Glutamatergic neuron (in vitro differentiated cells): Measurements from ENCODE around the gene MAL. TPM values are rescaled to one million over a fixed set of nuclear protein-coding genes. Genes with fewer than 3 reads are reported as not detected.

Source experiments
- DNase-seq: peaks from one replicate; pipeline ENCODE4 v3.0.0; 2022
- H3K27ac Mint-ChIP-seq: one replicate; pipeline ENCODE4 v1.8.0; 2020; ENCODE audit warnings: mild to moderate bottlenecking, mixed read lengths, inconsistent platforms; ENCODE audit not compliant: unreplicated experiment
- H3K27me3 Mint-ChIP-seq: one replicate; pipeline ENCODE4 v1.8.0; 2020; ENCODE audit warnings: mild to moderate bottlenecking, moderate library complexity, mixed read lengths, inconsistent platforms; ENCODE audit not compliant: unreplicated experiment
- H3K36me3 Mint-ChIP-seq: one replicate; pipeline ENCODE4 v1.8.0; 2020; ENCODE audit warnings: mild to moderate bottlenecking, mixed read lengths, inconsistent platforms; ENCODE audit not compliant: unreplicated experiment
- H3K4me1 Mint-ChIP-seq: one replicate; pipeline ENCODE4 v1.8.0; 2020; ENCODE audit warnings: mild to moderate bottlenecking, low read depth, mixed read lengths, inconsistent platforms; ENCODE audit not compliant: unreplicated experiment
- H3K4me3 Mint-ChIP-seq: one replicate; pipeline ENCODE4 v1.8.0; 2020; ENCODE audit warnings: mild to moderate bottlenecking, mixed read lengths, inconsistent platforms; ENCODE audit not compliant: unreplicated experiment
- H3K9me3 Mint-ChIP-seq: one replicate; pipeline ENCODE4 v1.8.0; 2020; ENCODE audit warnings: mild to moderate bottlenecking, moderate library complexity, mixed read lengths, inconsistent platforms; ENCODE audit not compliant: unreplicated experiment
- CTCF ChIP-seq: fragments of 200-600 bp; sonication (generic); IDR thresholded peaks from one replicate; pipeline ENCODE4 v1.5.0; 2021; ENCODE audit not compliant: partially characterized antibody, unreplicated experiment
- total RNA-seq: library from RNA; stranded (reverse); fragmentation: NEBNext Ultra II Directional; extraction: Animal tissue kit (Norgen Biotek cat#: 25700); gene quantifications from one replicate; pipeline ENCODE4 v1.2.1, GENCODE V29; 2021; ENCODE audit not compliant: unreplicated experiment

MAL gene
- total RNA-seq, 1 donor from 2014 or later, result 9.0 TPM

- Mint-ChIP-seq H3K4me3 (no peak overlapping the region), H3K27me3 (peaks cover 2% of the 10 kb centered on the region), H3K27ac (no peak overlapping the region), H3K9me3 (peaks cover 6% of the 10 kb centered on the region), H3K4me1 (no peaks in the 10 kb centered on the region), H3K36me3 (peaks cover 5% of the 10 kb centered on the region)
- no peak for DNase-seq
- no peak for TF ChIP-seq CTCF
These were observed 25.1 kb downstream of the MAL start for GRCh38 chr2:95050385-95051300.

GRCh38 chr2:95051626-95052025 is 26.1 kb downstream of the MAL start:
- no peak overlapping the region for H3K27ac Mint-ChIP-seq
- peaks cover 5% of the 10 kb centered on the region for H3K36me3 Mint-ChIP-seq
- TF ChIP-seq CTCF, result no peak
- H3K4me1 Mint-ChIP-seq, result no peaks in the 10 kb centered on the region
- H3K4me3 Mint-ChIP-seq, result no peak overlapping the region
- no peak for DNase-seq
- H3K9me3 Mint-ChIP-seq, result peaks cover 4% of the 10 kb centered on the region
- H3K27me3 Mint-ChIP-seq, result no peaks in the 10 kb centered on the region

- H3K36me3 Mint-ChIP-seq, result peaks cover 5% of the 10 kb centered on the region
- H3K4me3 Mint-ChIP-seq, result no peak overlapping the region
- no peaks in the 10 kb centered on the region for H3K4me1 Mint-ChIP-seq
- no peaks in the 10 kb centered on the region for H3K27me3 Mint-ChIP-seq
- TF ChIP-seq CTCF, result no peak
- H3K27ac Mint-ChIP-seq, result no peak overlapping the region
- no peak for DNase-seq
- H3K9me3 Mint-ChIP-seq, result peaks cover 2% of the 10 kb centered on the region
These were observed 26.8 kb downstream of the MAL start for GRCh38 chr2:95052307-95052706.

- peaks cover 5% of the 10 kb centered on the region for H3K36me3 Mint-ChIP-seq
- DNase-seq, result no peak
- H3K4me3 Mint-ChIP-seq, result no peak overlapping the region
- peaks cover 2% of the 10 kb centered on the region for H3K9me3 Mint-ChIP-seq
- no peak overlapping the region for H3K27ac Mint-ChIP-seq
- H3K4me1 Mint-ChIP-seq, result no peaks in the 10 kb centered on the region
- TF ChIP-seq CTCF, result no peak
- H3K27me3 Mint-ChIP-seq, result no peaks in the 10 kb centered on the region
These were observed 27.4 kb downstream of the MAL start for GRCh38 chr2:95052804-95053479.

GRCh38 chr2:95053543-95053942 is 28.0 kb downstream of the MAL start:
- no peak for TF ChIP-seq CTCF
- DNase-seq, result no peak
- Mint-ChIP-seq H3K4me3 (no peak overlapping the region), H3K36me3 (peaks cover 5% of the 10 kb centered on the region), H3K27ac (no peak overlapping the region), H3K9me3 (peaks cover 5% of the 10 kb centered on the region), H3K27me3 (no peaks in the 10 kb centered on the region), H3K4me1 (no peaks in the 10 kb centered on the region)
